HUES48 (cell line): Measurements from ENCODE around the gene DNASE1L3.

Experiments
- H3K27ac ChIP-seq: one replicate; pipeline ENCODE4 v1.7.0; 2013; ENCODE audit warnings: low read depth, low read length, inconsistent platforms
- H3K27me3 ChIP-seq: 2 replicates; pipeline ENCODE4 v1.6.1; 2013; ENCODE audit warnings: mild to moderate bottlenecking, low read length; ENCODE audit not compliant: control insufficient read depth, insufficient read depth
- H3K36me3 ChIP-seq: 2 replicates; pipeline ENCODE4 v1.6.1; 2013; ENCODE audit warnings: low read length; ENCODE audit not compliant: control insufficient read depth, insufficient read depth
- H3K4me1 ChIP-seq: 2 replicates; pipeline ENCODE4 v1.6.1; 2013; ENCODE audit warnings: mild to moderate bottlenecking, low read length; ENCODE audit not compliant: control insufficient read depth, insufficient read depth
- H3K4me3 ChIP-seq: 2 replicates; pipeline ENCODE4 v1.5.1; 2013; ENCODE audit warnings: mild to moderate bottlenecking, low read depth, low read length
- H3K9ac ChIP-seq: 2 replicates; pipeline ENCODE4 v1.6.1; 2013; ENCODE audit warnings: mild to moderate bottlenecking, low read depth, low read length, moderate library complexity
- H3K9me3 ChIP-seq: 2 replicates; pipeline ENCODE4 v1.6.1; 2013; ENCODE audit warnings: low read length; ENCODE audit not compliant: control insufficient read depth, insufficient read depth

The DNASE1L3 gene

DNA sequence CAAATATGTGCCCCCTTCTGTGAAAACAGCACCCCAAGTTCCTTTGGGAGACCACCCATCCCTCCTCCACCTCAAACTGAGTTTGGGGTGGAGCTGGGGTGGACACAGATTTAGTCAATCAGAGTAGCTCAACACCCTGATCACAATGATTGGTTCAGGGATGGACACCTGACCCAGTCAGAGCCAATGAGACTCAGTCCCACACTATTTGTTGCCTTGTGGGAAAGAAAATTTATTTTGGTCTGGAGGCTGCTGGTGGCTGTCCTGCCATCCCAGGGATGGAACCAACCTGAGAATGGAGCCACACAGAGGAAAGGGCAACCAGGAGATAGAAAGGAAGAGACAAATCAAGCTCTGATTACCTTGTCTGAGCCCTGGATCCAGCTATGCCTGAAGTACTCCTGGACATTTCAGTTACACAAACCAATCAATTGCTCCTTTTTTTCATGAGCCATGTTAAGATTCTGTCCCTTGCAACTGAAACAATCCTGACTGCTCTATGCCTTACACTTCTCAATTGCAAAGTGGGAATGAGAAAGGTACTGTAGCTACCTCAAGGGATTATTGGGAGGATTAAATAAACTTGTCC is 10.6 kb downstream of the DNASE1L3 start:
- no peaks in the 10 kb centered on the region for H3K4me1 ChIP-seq
- no peak overlapping the region for H3K9ac ChIP-seq
- H3K9me3 ChIP-seq = no peaks in the 10 kb centered on the region
- no peak overlapping the region for H3K27ac ChIP-seq
- H3K4me3 ChIP-seq = no peak overlapping the region
- H3K27me3 ChIP-seq = no peaks in the 10 kb centered on the region
- H3K36me3 ChIP-seq = no peaks in the 10 kb centered on the region

DNA sequence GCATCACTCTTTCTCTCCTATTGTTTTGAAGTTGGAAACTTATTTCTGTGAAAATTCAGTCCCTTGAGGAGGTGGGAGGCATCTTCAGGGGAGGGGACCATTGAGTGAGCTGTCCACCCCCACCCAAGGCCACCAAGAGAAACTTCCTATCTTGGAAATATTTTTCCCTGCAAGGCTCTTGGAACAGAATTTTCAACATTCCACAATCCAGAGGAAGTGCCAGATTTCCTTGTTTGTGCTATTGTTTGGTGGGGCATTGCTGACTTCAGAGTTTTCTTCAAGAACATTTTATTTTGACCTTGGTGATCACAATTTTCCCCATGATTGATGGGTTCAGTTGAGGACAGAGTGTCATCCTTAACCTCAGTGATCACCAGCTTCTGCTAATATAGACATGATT is 12.0 kb downstream of the DNASE1L3 start:
- H3K4me3 ChIP-seq = no peak overlapping the region
- H3K36me3 ChIP-seq = no peaks in the 10 kb centered on the region
- H3K9me3 ChIP-seq = no peaks in the 10 kb centered on the region
- H3K9ac ChIP-seq = no peak overlapping the region
- H3K27me3 ChIP-seq = no peaks in the 10 kb centered on the region
- H3K27ac ChIP-seq = no peak overlapping the region
- no peaks in the 10 kb centered on the region for H3K4me1 ChIP-seq

DNA sequence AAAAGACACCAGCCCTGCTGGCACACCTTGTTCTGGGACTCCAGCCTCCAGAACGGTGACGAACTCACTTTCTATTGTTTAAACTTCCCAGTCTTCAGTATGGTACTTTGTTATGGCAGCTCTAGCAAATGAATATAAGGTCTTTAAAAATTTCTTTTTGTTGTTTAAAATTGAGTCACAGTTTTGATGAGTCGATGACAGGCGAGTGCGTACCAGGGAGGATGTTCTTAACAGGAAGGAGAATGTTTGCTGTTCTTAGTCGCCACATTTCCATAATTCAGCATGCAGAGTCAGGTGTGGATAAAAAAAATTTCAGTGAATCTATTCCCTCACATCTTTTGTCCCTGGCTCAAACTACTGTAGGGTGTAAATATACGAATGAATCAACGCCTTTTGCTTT is 12.4 kb downstream of the DNASE1L3 start:
- Histone ChIP-seq H3K27ac (no peak overlapping the region), H3K36me3 (no peaks in the 10 kb centered on the region), H3K9ac (no peak overlapping the region), H3K4me3 (no peak overlapping the region), H3K9me3 (no peaks in the 10 kb centered on the region), H3K4me1 (no peaks in the 10 kb centered on the region), H3K27me3 (no peaks in the 10 kb centered on the region)

DNA sequence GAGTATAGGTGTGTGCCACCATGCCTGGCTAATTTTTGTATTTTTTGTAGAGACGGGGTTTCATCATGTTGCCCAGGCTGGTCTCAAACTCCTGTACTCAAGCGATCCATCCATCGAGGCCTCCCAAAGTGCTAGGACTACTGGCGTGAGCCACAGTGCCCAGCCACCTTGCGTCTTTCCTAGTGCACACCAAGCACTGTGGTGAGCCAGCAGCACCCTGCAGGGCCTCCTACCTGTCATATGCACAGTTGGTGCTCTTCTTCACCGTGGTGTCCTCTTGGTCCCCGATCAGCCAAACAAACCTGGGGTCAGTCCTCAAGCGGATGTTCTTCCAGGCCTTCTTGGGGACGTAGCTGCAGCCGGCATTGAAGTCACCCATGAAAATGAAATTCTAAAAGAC is 13.2 kb downstream of the DNASE1L3 start:
- H3K9me3 ChIP-seq = no peaks in the 10 kb centered on the region
- no peak overlapping the region for H3K4me3 ChIP-seq
- no peaks in the 10 kb centered on the region for H3K36me3 ChIP-seq
- H3K27ac ChIP-seq = no peak overlapping the region
- no peak overlapping the region for H3K9ac ChIP-seq
- H3K27me3 ChIP-seq = no peaks in the 10 kb centered on the region
- no peaks in the 10 kb centered on the region for H3K4me1 ChIP-seq

DNA sequence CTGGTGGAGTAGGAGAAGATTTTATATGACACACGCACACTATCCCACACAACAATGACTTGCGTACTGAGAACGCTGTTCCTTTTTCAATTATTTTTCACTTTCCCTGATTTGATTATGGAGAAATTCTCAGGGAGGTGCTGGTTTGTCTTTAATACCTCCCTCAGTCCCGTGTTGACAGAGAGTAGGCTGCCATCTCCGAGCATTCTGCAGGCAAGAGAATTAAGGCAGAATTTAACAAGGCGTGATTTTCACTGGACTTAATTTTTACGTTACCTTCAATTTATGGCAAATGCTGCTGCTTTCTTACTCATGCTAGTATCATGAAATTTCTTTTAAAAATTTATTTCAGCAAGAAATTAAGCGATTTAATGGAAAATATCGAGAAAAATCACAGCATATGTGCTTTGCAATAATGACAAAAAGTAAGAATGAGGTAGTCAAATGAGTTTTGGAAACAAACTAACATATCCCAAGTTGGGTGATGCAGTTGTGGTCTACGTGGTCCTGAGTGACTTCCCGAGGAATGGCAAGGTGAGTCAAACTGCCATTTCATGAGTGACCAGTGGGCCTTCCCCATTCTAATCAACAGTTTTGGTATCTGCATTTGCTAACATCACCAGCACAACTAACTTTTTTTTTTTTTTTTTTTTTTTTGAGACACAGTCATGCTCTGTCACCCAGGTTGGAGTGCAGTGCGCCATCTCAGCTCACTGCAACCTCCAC is 16.9 kb downstream of the DNASE1L3 start:
- no peak overlapping the region for H3K9ac ChIP-seq
- no peaks in the 10 kb centered on the region for H3K27me3 ChIP-seq
- peaks cover 5% of the 10 kb centered on the region; the same call in 1 of the 2 replicates for H3K4me1 ChIP-seq
- H3K27ac ChIP-seq = no peak overlapping the region
- H3K9me3 ChIP-seq = no peaks in the 10 kb centered on the region
- no peaks in the 10 kb centered on the region for H3K36me3 ChIP-seq
- no peak overlapping the region for H3K4me3 ChIP-seq

DNA sequence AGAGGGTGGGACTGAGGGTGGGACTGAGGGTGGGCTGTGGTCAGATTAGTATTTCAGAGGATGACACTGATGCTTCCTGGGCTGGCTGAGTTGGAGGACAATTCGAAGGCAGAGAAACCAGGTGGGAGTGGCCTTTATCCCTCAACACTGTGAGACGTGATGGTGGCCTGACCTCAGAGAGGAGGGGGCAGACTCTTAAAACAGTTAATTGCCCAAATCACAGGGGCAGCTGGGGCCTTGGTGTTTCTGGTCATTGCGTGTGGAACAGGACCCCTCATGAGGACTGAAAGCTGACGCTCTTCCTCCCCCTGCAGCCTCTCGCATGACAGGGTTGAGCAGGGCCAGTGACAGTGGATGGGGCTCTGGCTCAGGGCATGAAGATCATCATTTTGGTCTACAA is 18.7 kb downstream of the DNASE1L3 start:
- Histone ChIP-seq H3K9ac (no peak overlapping the region), H3K27me3 (no peaks in the 10 kb centered on the region), H3K4me3 (no peak overlapping the region), H3K27ac (no peak overlapping the region), H3K9me3 (no peaks in the 10 kb centered on the region), H3K4me1 (peaks cover 5% of the 10 kb centered on the region; the same call in 1 of the 2 replicates), H3K36me3 (no peaks in the 10 kb centered on the region)

DNA sequence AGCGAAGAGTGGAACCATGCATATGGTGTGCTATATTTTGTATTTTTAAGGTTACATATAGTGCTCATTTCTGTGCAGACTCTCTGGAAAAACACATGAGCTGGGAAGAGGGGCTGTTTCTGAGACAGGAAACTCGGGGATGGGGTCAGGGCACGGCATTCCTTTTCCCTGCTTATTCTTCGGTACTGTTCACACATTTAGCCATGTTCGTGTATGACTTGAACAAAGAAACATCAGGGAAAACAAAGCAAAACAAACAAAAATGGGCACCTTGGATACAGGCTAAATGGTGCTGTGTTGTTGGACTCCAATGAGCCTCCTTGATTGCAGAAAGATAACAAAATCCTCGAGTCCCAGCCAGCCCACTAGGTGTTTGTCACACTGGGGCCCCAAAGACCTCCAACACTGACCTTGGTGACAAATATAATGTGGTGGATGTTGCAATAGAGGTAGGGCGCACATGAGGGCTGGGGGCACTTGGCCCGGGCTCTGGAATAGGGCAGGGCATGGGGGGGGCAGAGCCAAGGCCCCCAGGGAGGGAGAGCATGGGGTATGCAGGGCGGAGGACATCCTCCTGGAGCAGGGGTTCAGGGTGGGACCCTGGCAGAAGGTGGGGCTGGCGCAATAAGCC is 19.3 kb downstream of the DNASE1L3 start:
- Histone ChIP-seq H3K36me3 (no peaks in the 10 kb centered on the region), H3K9ac (no peak overlapping the region), H3K4me1 (peaks cover 5% of the 10 kb centered on the region; the same call in 1 of the 2 replicates), H3K27ac (no peak overlapping the region), H3K9me3 (no peaks in the 10 kb centered on the region), H3K27me3 (no peaks in the 10 kb centered on the region), H3K4me3 (no peak overlapping the region)

DNA sequence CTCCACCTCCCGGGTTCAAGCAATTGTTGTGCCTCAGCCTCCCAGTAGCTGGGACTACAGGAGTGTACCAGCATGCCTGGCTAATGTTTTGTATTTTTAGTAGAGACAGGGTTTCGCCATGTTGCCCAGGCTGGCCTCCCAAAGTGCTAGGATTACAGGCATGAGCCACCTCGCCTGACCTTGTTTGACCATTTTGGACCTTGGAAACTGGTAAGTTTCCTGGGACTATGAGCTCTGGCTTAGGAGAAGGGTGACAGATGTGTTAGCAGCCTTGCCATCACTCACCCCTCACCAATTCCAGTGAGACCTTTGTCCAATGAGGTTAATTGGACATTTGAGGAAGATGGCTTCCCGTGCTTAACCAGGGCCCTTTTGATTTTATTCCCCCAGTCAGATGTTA is 19.9 kb downstream of the DNASE1L3 start:
- Histone ChIP-seq H3K27me3 (no peaks in the 10 kb centered on the region), H3K4me1 (peaks cover 5% of the 10 kb centered on the region; the same call in 1 of the 2 replicates), H3K9ac (no peak overlapping the region), H3K9me3 (no peaks in the 10 kb centered on the region), H3K36me3 (no peaks in the 10 kb centered on the region), H3K4me3 (no peak overlapping the region), H3K27ac (no peak overlapping the region)

DNA sequence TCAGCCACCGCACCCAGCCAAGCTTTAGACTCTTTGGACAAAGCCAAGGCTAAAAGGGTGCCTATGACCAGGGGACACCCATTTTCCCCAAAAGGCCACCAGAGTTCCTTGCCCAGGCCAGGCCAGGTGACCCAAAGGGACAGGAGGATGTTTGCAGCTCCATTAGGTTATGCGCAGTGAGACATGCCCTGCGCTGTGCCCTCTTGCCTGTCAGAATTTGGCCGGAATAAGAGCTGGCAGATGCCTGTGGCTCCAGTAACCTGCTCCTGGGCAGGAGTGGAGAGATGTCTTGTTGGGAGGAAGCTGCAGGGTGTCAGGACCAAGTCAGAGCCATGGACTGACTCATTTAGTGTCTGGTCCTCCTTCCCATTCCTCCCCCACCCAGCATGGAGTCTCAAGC is 20.5 kb downstream of the DNASE1L3 start:
- Histone ChIP-seq H3K27me3 (no peaks in the 10 kb centered on the region), H3K9me3 (no peaks in the 10 kb centered on the region), H3K9ac (no peak overlapping the region), H3K4me3 (no peak overlapping the region), H3K4me1 (peaks cover 5% of the 10 kb centered on the region; the same call in 1 of the 2 replicates), H3K27ac (no peak overlapping the region), H3K36me3 (no peaks in the 10 kb centered on the region)

DNA sequence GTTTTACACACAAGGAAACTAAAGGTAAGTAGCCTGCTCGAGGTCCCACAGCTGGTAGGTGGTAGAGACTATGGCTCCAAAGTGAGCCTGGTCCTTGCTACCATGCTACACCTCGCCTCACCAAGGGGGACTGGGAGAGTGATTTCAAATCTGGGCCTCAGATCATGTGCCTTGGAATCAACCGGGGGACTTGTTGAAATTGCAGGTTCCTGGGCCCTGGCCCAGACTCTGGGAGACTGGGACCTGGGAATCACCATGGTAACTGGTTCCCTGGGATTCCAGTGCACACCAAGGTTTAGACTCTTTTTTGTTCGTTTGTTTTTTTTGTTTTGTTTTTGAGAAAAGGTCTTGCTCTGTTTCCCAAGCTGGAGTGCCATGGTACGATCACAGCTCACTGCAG is 21.1 kb downstream of the DNASE1L3 start:
- no peaks in the 10 kb centered on the region for H3K9me3 ChIP-seq
- H3K36me3 ChIP-seq = no peaks in the 10 kb centered on the region
- no peaks in the 10 kb centered on the region for H3K27me3 ChIP-seq
- no peak overlapping the region for H3K27ac ChIP-seq
- no peak overlapping the region for H3K4me3 ChIP-seq
- peaks cover 5% of the 10 kb centered on the region; the same call in 1 of the 2 replicates for H3K4me1 ChIP-seq
- H3K9ac ChIP-seq = no peak overlapping the region

DNA sequence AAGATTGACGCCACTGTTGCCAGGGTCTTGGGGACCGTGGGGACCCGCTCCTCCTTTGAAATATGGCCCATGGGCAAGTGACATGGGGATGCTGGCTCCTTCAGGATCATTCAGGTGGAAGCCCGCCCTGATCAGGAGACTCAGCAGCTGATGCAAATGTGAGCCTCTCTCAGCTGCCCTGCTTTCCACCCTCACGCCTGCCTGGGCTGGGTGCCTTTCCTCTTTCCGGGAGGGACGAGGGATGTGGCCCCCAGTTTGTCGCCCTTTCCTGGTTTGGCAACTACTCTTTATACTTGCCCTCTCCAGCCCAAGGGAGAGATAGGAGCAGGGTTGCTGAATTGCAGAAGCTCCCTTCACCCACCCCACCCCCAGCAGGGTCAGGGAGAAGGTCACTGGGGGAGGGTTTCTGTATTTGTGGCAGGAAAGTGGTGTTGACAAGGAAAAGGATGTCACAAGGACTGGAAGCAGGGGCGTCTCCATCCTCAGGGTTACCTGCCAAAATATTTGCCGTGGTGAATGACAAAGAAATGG is 21.8 kb downstream of the DNASE1L3 start:
- H3K9me3 ChIP-seq = no peaks in the 10 kb centered on the region

More for the DNA sequence above, 21.8 kb downstream of the DNASE1L3 start:
- no peak overlapping the region for H3K9ac ChIP-seq
- H3K4me1 ChIP-seq = peaks cover 5% of the 10 kb centered on the region; the same call in 1 of the 2 replicates
- H3K36me3 ChIP-seq = no peaks in the 10 kb centered on the region
- H3K4me3 ChIP-seq = no peak overlapping the region
- H3K27me3 ChIP-seq = no peaks in the 10 kb centered on the region
- H3K27ac ChIP-seq = no peak overlapping the region
